K562 (cell line): ENCODE data around the gene CD151. TPM values are rescaled to one million over a fixed set of nuclear protein-coding genes. Genes with fewer than 3 reads are reported as not detected.
A peak's percentile ranks its signal among the peaks of the same experiment; 100 is the strongest.

ENCODE experiments used
- ATAC-seq: fragments of 200-7000 bp; cut with Tn5 transposase; 3 replicates; pipeline ENCODE4 v1.9.1; 2020; ENCODE audit warnings: moderate library complexity
- BruUV-seq: library from RNA; stranded (reverse); fragments of 400-500 nt; replicated peaks from 2 replicates; lab custom pipeline; 2021; lab: Mats Ljungman, UMichigan
- CTCF ChIA-PET: fragments of 300-600 bp; formaldehyde crosslinking; extraction: SDS; loops from one replicate; lab custom pipeline; 2021; ENCODE audit warnings: low intra/inter-chr PET ratio; lab: Yijun Ruan, JAX
- POLR2A ChIA-PET: fragments of 300-600, 350-650 bp; sonication (Branson Sonifier 250); formaldehyde crosslinking; extraction: SDS; loops from one replicate; lab custom pipeline; 2021; ENCODE audit warnings: antibody characterized with exemption, inconsistent platforms; lab: Yijun Ruan, JAX
- DNase-seq, 4 experiments: peaks; one replicate each; pipeline versions ENCODE4 v3.0.0 to v3.0.0-alpha.2; 2011 to 2018; ENCODE audit warnings: low spot score in 3 of 4, mixed read lengths in 3 of 4; ENCODE audit errors: extremely low read depth in 1 of 4
- FAIRE-seq: peaks from 2 replicates; lab custom pipeline; 2011; peaks lifted over from hg19 to GRCh38; lab: Jason Lieb, UNC
- H2AFZ ChIP-seq: 2 replicates; pipeline ENCODE4 v1.6.0; 2011; ENCODE audit warnings: low read depth, low read length, control low read depth, inconsistent platforms
- H3K27ac ChIP-seq: fragments of 200-600 bp; 3 replicates; pipeline ENCODE4 v1.8.0; 2011; ENCODE audit warnings: low read depth, mild to moderate bottlenecking, control low read depth, inconsistent platforms, low read length, moderate library complexity, mixed read lengths; ENCODE audit errors: extremely low read depth
- H3K27me3 ChIP-seq, 2 experiments: fragments of 300-600 bp in 1 of 2; 2 replicates in 1 of 2; 3 replicates in 1 of 2; pipeline versions ENCODE4 v1.6.0 to v1.8.0; 2011; ENCODE audit warnings: inconsistent platforms in 2 of 2, low read length in 2 of 2, mild to moderate bottlenecking in 1 of 2, mixed read lengths in 1 of 2, moderate library complexity in 1 of 2; ENCODE audit not compliant: control insufficient read depth in 2 of 2, insufficient read depth in 2 of 2
- H3K36me3 ChIP-seq: fragments of 300-600 bp; 3 replicates; pipeline ENCODE4 v1.8.0; 2011; ENCODE audit warnings: mild to moderate bottlenecking, low read length, inconsistent platforms; ENCODE audit not compliant: control insufficient read depth, insufficient read depth
- H3K4me1 ChIP-seq, 2 experiments: fragments of 200-600 bp in 1 of 2; replicated peaks in 1 of 2; 2 replicates in 1 of 2; 3 replicates in 1 of 2; pipeline versions ENCODE4 v1.5.1 to v1.8.0; 2011; ENCODE audit warnings: inconsistent platforms in 2 of 2, low read length in 2 of 2, mild to moderate bottlenecking in 1 of 2, mixed read lengths in 1 of 2, moderate library complexity in 1 of 2; ENCODE audit not compliant: control insufficient read depth in 2 of 2, insufficient read depth in 2 of 2
- H3K4me2 ChIP-seq: 2 replicates; pipeline ENCODE4 v1.6.1; 2011; ENCODE audit warnings: low read length, control low read depth, inconsistent platforms, mixed read lengths; ENCODE audit not compliant: insufficient read depth
- H3K4me3 ChIP-seq: fragments of 200-600 bp; sonication (generic), shearing (Covaris generic); 2 replicates; pipeline ENCODE4 v1.5.1; 2016; ENCODE audit warnings: control low read depth, inconsistent platforms
- H3K79me2 ChIP-seq: fragments of 200-600 bp; 3 replicates; pipeline ENCODE4 v1.8.0; 2011; ENCODE audit warnings: low read length, inconsistent platforms; ENCODE audit not compliant: control insufficient read depth, insufficient read depth
- H3K9ac ChIP-seq, 2 experiments: 2 replicates each; pipeline versions ENCODE4 v1.6.0 to v1.6.1; 2011; ENCODE audit warnings: low read depth in 2 of 2, low read length in 2 of 2, control low read depth in 1 of 2, inconsistent platforms in 1 of 2, mild to moderate bottlenecking in 1 of 2, mixed read lengths in 1 of 2; ENCODE audit not compliant: insufficient read depth in 1 of 2
- H3K9me1 ChIP-seq: one replicate; pipeline ENCODE4 v1.6.0; 2011; ENCODE audit warnings: inconsistent platforms, mild to moderate bottlenecking, low read length, moderate library complexity; ENCODE audit not compliant: control insufficient read depth, insufficient read depth
- H3K9me3 ChIP-seq: replicated peaks from 2 replicates; pipeline ENCODE4 v1.5.1; 2011; ENCODE audit warnings: low read depth, low read length, inconsistent platforms; ENCODE audit not compliant: control insufficient read depth, insufficient read depth
- H4K20me1 ChIP-seq: replicated peaks from 2 replicates; pipeline ENCODE4 v1.6.1; 2011; ENCODE audit warnings: low read length, inconsistent platforms, mixed read lengths; ENCODE audit not compliant: control insufficient read depth, insufficient read depth
- GATA2 ChIP-seq: sonication (generic); formaldehyde crosslinking; IDR thresholded peaks from 2 replicates; pipeline ENCODE4 v1.4.0; 2020; ENCODE audit warnings: mild to moderate bottlenecking, missing genetic modification reagents
- POLR2A ChIP-seq: fragments of 450-650 bp; conservative IDR thresholded peaks from 2 replicates; pipeline ENCODE4 v1.6.1; 2016
- POLR2G ChIP-seq: fragments of 200-400 bp; formaldehyde crosslinking; IDR thresholded peaks from 2 replicates; pipeline ENCODE4 v1.6.1; 2017; ENCODE audit warnings: low read depth, mild to moderate bottlenecking, antibody characterized with exemption, low read length, moderate library complexity
- TAL1 ChIP-seq: fragments of 450-650 bp; IDR thresholded peaks from 2 replicates; pipeline ENCODE4 v1.6.1; 2016; ENCODE audit warnings: mild to moderate bottlenecking
- ZNF785 ChIP-seq: fragments of 250-450 bp; sonication (Bioruptor Pico); IDR thresholded peaks from 2 replicates; pipeline ENCODE4 v1.4.0; 2020; ENCODE audit warnings: mild to moderate bottlenecking
- ZSCAN32 ChIP-seq: fragments of 450-650 bp; formaldehyde crosslinking; IDR thresholded peaks from 2 replicates; pipeline ENCODE4 v1.4.0; 2020; ENCODE audit warnings: mild to moderate bottlenecking, moderate library complexity
- WGBS: fragments of 100-300 bp; shearing (Covaris generic); methylation state at CpG from one replicate; pipeline ENCODE4 v1.1.6; 2016; ENCODE audit warnings: low coverage, mixed read lengths; ENCODE audit not compliant: insufficient coverage; ENCODE audit errors: missing lambda C conversion rate; 5-methylcytosine and 5-hydroxymethylcytosine counted together
- in situ Hi-C: fragments of 300-500 bp; cut with MboI; formaldehyde crosslinking; loops from 4 replicates; pipeline ENCODE4 v1.15.0; 2018; ENCODE audit warnings: inconsistent platforms, mixed read lengths
- intact Hi-C: fragments of 100-400 bp; cut with micrococcal nuclease; formaldehyde crosslinking; loops from 2 replicates; pipeline ENCODE4 v1.14.2; 2022
- polyA plus RNA-seq, 8 experiments: library from polyadenylated mRNA; depleted of rRNA in 4 of 8; stranded (reverse) in 5 of 8; unstranded in 3 of 8; fragments of >200 nt; fragmentation: Nextera tagmentation in 2 of 8; fragmentation: Illumina TruSeq in 1 of 8; extraction: Ambion mirVana in 2 of 8; extraction: Trizol in 1 of 8; gene quantifications; 2 replicates each; pipeline versions ENCODE4 v1.2.1 to v1.2.3, GENCODE V29; 2011 to 2014; ENCODE audit warnings: inconsistent platforms in 1 of 8, missing spikeins in 1 of 8
- total RNA-seq, 7 experiments: library from RNA; depleted of rRNA in 6 of 7; stranded (reverse); fragments of >200 nt in 6 of 7; fragmentation: Illumina TruSeq in 2 of 7; extraction: Trizol in 2 of 7; gene quantifications; 2 replicates each; pipeline versions ENCODE4 v1.2.1 to v1.2.3, GENCODE V29; 2011 to 2021; ENCODE audit warnings: low replicate concordance in 1 of 7
- TF ChIP-seq, protein P1 (sequence below): fragments of 200-800 bp; sonication (Bioruptor generic); IDR thresholded peaks from 2 replicates; pipeline ENCODE4 v1.6.1; 2017; ENCODE audit warnings: missing genetic modification characterization, missing compliant biosample characterization
- TF ChIP-seq, protein P2 (sequence below): sonication (generic); formaldehyde crosslinking; IDR thresholded peaks from 2 replicates; pipeline ENCODE4 v1.8.0; 2022; ENCODE audit warnings: mild to moderate bottlenecking, missing genetic modification reagents

The CD151 gene
- total and polyA plus RNA-seq, 9 of the 15 experiments (the other 6 are each of a cell fraction or from before 2014, with no cell fraction given): 2.3 to 187 (median 140) TPM

DNA sequence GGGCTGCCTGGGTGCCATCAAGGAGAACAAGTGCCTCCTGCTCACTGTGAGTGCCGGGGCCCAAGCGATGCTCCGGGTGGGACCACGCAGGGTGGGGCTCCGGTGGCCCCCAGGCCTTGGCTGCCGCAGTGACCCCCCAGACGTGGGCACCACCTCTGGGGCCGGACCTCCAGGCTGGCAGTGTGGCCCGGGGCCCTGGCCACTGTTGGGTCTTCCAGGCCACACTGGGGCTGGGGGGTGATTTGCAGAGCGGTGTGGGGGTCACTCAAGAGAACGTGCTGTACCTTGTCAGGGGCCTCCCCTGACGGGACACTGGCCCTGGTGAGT, 29.9 kb downstream of the CD151 start:
- no peak for FAIRE-seq
- ChIA-PET POLR2A (interaction anchor here (0.7 kb wide), 1 partner anchor 20 kb away, joined by 6 read pairs; the partner anchor contains the start of genes POLR2L and TSPAN4), CTCF (no interaction called here)
- peaks cover 5% of the 10 kb centered on the region; the same call in 1 of the 3 replicates for H3K36me3 ChIP-seq
- H3K79me2 ChIP-seq: no peaks in the 10 kb centered on the region
- peaks cover 5% of the 10 kb centered on the region for H3K9me1 ChIP-seq
- BruUV-seq: no TSS peak
- H3K9me3 ChIP-seq: no peaks in the 10 kb centered on the region
- H3K9ac ChIP-seq: peak overlapping the region in 1 of 2 experiments; percentile 33; a peak in 2 of 4 replicates
- intact Hi-C loops (no loop called here), in situ Hi-C loops (no loop called here)
- H3K27ac ChIP-seq: no peak overlapping the region
- H3K27me3 ChIP-seq: no peaks in the 10 kb centered on the region
- WGBS: 85% methylated on average over 5 of the region's 12 CpGs
- DNase-seq: no peak
- H2AFZ ChIP-seq: no peak overlapping the region
- H3K4me3 ChIP-seq: no peak overlapping the region
- H3K4me2 ChIP-seq: no peak overlapping the region
- H4K20me1 ChIP-seq: peaks cover 20% of the 10 kb centered on the region
- peaks cover 14 to 97% of the 10 kb centered on the region in 2 experiments for H3K4me1 ChIP-seq
- TF ChIP-seq TAL1 (no peak), GATA2 (no peak), POLR2G (peak; percentile 49)
- ATAC-seq: no peak

DNA sequence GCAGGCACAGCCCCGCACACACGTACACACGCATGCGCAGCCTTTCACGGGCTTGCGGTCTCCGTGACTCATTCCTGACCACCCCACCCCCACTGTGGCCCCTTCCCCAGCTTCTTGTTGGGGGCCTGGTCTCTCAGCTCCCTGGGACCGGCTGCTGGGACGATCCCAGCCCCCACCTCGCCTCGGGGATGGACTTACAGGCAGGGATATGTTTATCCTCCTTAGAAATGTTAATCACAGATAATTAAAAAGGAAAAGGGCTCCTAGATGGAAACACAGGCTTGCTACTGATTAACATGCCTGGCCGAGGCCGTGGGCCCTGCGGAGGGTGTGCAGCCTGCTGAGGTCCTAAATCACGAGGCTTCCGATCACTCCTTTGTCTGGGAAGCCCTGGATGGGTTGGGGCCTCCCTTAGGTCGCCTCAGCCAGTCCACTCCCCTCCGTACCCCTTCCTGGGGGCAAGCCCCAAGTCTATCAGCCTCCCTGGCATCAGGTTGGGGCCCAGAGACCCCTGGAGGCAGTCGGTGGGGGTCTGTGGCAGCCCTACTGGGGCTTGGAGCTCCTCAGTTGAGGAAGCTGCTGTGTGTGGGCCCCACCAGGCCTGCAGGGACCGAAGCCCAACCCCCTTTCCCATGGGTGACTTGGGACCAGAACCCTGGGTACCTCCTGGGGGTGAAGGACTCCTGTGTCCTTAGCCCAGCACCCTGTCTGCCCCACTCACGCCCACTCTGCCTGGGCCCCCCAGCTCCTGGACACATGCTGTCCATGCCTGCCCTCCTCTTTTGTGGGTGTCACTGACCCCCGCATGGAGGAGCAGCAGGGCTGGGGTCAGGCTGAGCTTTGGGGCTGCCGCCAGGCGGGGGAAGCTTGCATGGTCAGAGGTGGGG, 30.5 kb downstream of the CD151 start:
- no peak overlapping the region for H3K4me3 ChIP-seq
- intact Hi-C loops: no loop called here
- no TSS peak for BruUV-seq
- TF ChIP-seq, protein P1, sequence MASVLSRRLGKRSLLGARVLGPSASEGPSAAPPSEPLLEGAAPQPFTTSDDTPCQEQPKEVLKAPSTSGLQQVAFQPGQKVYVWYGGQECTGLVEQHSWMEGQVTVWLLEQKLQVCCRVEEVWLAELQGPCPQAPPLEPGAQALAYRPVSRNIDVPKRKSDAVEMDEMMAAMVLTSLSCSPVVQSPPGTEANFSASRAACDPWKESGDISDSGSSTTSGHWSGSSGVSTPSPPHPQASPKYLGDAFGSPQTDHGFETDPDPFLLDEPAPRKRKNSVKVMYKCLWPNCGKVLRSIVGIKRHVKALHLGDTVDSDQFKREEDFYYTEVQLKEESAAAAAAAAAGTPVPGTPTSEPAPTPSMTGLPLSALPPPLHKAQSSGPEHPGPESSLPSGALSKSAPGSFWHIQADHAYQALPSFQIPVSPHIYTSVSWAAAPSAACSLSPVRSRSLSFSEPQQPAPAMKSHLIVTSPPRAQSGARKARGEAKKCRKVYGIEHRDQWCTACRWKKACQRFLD (CRISPR knock-in tag): no peak
- TF ChIP-seq, protein P2, sequence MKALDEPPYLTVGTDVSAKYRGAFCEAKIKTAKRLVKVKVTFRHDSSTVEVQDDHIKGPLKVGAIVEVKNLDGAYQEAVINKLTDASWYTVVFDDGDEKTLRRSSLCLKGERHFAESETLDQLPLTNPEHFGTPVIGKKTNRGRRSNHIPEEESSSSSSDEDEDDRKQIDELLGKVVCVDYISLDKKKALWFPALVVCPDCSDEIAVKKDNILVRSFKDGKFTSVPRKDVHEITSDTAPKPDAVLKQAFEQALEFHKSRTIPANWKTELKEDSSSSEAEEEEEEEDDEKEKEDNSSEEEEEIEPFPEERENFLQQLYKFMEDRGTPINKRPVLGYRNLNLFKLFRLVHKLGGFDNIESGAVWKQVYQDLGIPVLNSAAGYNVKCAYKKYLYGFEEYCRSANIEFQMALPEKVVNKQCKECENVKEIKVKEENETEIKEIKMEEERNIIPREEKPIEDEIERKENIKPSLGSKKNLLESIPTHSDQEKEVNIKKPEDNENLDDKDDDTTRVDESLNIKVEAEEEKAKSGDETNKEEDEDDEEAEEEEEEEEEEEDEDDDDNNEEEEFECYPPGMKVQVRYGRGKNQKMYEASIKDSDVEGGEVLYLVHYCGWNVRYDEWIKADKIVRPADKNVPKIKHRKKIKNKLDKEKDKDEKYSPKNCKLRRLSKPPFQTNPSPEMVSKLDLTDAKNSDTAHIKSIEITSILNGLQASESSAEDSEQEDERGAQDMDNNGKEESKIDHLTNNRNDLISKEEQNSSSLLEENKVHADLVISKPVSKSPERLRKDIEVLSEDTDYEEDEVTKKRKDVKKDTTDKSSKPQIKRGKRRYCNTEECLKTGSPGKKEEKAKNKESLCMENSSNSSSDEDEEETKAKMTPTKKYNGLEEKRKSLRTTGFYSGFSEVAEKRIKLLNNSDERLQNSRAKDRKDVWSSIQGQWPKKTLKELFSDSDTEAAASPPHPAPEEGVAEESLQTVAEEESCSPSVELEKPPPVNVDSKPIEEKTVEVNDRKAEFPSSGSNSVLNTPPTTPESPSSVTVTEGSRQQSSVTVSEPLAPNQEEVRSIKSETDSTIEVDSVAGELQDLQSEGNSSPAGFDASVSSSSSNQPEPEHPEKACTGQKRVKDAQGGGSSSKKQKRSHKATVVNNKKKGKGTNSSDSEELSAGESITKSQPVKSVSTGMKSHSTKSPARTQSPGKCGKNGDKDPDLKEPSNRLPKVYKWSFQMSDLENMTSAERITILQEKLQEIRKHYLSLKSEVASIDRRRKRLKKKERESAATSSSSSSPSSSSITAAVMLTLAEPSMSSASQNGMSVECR (CRISPR knock-in tag): no peak
- TF ChIP-seq ZSCAN32 (CRISPR knock-in tag) (no peak), POLR2A (peak; percentile 49), ZNF785 (no peak)

More for the DNA sequence above, 30.5 kb downstream of the CD151 start:
- DNase-seq (no peak), ATAC-seq (no peak), FAIRE-seq (no peak)
- H3K9ac ChIP-seq: peak overlapping the region in 1 of 2 experiments; percentile 33; a peak in 1 of 4 replicates
- H3K4me2 ChIP-seq: no peak overlapping the region
- in situ Hi-C loops: no loop called here
- H2AFZ ChIP-seq: no peak overlapping the region
- peaks cover 5% of the 10 kb centered on the region for H3K9me1 ChIP-seq
- no peak overlapping the region for H3K27ac ChIP-seq
- H4K20me1 ChIP-seq: peaks cover 20% of the 10 kb centered on the region
- peaks cover 14 to 97% of the 10 kb centered on the region in 2 experiments for H3K4me1 ChIP-seq
- ChIA-PET POLR2A (interaction anchor here (0.7 to 1.0 kb wide), 2 partner anchors 9 to 21 kb away, joined by 3 to 6 read pairs; partner anchors contain the start of genes POLR2L and TSPAN4), CTCF (no interaction called here)
- no peaks in the 10 kb centered on the region for H3K27me3 ChIP-seq
- WGBS: 57% methylated on average over 21 of the region's 24 CpGs
- H3K36me3 ChIP-seq: peaks cover 5% of the 10 kb centered on the region; the same call in 1 of the 3 replicates
- no peaks in the 10 kb centered on the region for H3K9me3 ChIP-seq
- H3K79me2 ChIP-seq: no peaks in the 10 kb centered on the region
